Spleen (tissue), 7 donors: ENCODE data around the gene SNAP29.

Experiments
- CTCF ChIP-seq, 11 experiments: fragments of 200-600 bp in 7 of 11; fragments of 450-650 bp in 4 of 11; sonication (generic) in 4 of 11; IDR thresholded peaks in 8 of 11; conservative IDR thresholded peaks in 3 of 11; 1 replicate in 7 of 11; 2 replicates in 4 of 11; pipeline versions ENCODE4 v1.4.0 to v1.8.0; 2016 to 2021; ENCODE audit warnings: antibody characterized with exemption in 11 of 11, inconsistent platforms in 4 of 11, mild to moderate bottlenecking in 1 of 11
- POLR2A ChIP-seq, 3 donors: fragments of 450-650 bp; IDR thresholded peaks; one replicate each; pipeline ENCODE4 v1.5.1; 2017; ENCODE audit warnings: antibody characterized with exemption in 3 of 3, mild to moderate bottlenecking in 1 of 3
- POLR2AphosphoS5 ChIP-seq, 3 donors: sonication (generic); formaldehyde crosslinking; IDR thresholded peaks; one replicate each; pipeline ENCODE4 v1.5.1; 2017; ENCODE audit warnings: antibody characterized with exemption in 3 of 3
- donor health status: DM: no; HTN: no; CAD: no; lungs with moderate emphysema.
- donor health status: DM: no; HTN: no; CAD: no.
- donor health status: DM: no; HTN: no; CAD: no.

GRCh38 chr22:20853236-20853660, 5.6 kb upstream of the SNAP29 start:
- TF ChIP-seq CTCF (IDR thresholded peaks at IDR 0.05 in 8 of 11, conservative IDR thresholded peaks at IDR 0.05 in 3 of 11) (no peak), POLR2A (IDR thresholded peaks at IDR 0.05) (no peak), POLR2AphosphoS5 (IDR thresholded peaks at IDR 0.05) (no peak)
